DOHH2 (cell line): ENCODE results near the gene KIAA0513.

Experiments used
- H3F3A ChIP-seq: fragments of 200-600 bp; sonication (generic), shearing (Covaris generic); 2 replicates; pipeline ENCODE4 v1.6.0; 2016; ENCODE audit warnings: antibody characterized with exemption, mild to moderate bottlenecking; ENCODE audit not compliant: control insufficient read depth, insufficient read depth
- H3K27ac ChIP-seq: fragments of 200-600 bp; sonication (generic); 2 replicates; pipeline ENCODE4 v1.5.1; 2014; ENCODE audit warnings: low read depth, mild to moderate bottlenecking, low read length, moderate library complexity
- H3K27me3 ChIP-seq: fragments of 200-600 bp; sonication (generic); 2 replicates; pipeline ENCODE4 v1.6.1; 2014; ENCODE audit warnings: mild to moderate bottlenecking, low read length, mixed read lengths; ENCODE audit not compliant: control insufficient read depth
- H3K36me3 ChIP-seq: fragments of 200-600 bp; sonication (generic); 2 replicates; pipeline ENCODE4 v1.6.1; 2014; ENCODE audit warnings: mild to moderate bottlenecking, low read length, moderate library complexity, mixed read lengths; ENCODE audit not compliant: control insufficient read depth
- H3K4me1 ChIP-seq: fragments of 200-600 bp; sonication (generic); 2 replicates; pipeline ENCODE4 v1.6.1; 2014; ENCODE audit warnings: mild to moderate bottlenecking, low read length, mixed read lengths; ENCODE audit not compliant: control insufficient read depth
- H3K4me2 ChIP-seq: fragments of 200-600 bp; sonication (generic); 2 replicates; pipeline ENCODE4 v1.6.0; 2014; ENCODE audit warnings: mild to moderate bottlenecking, low read length, moderate library complexity
- H3K4me3 ChIP-seq: fragments of 200-600 bp; sonication (generic); 2 replicates; pipeline ENCODE4 v1.5.1; 2014; ENCODE audit warnings: mild to moderate bottlenecking, low read length, mixed read lengths
- H3K79me2 ChIP-seq: fragments of 200-600 bp; sonication (generic); 2 replicates; pipeline ENCODE4 v1.6.1; 2014; ENCODE audit warnings: mild to moderate bottlenecking, low read length, mixed read lengths; ENCODE audit not compliant: control insufficient read depth
- H3K9me2 ChIP-seq: fragments of 200-600 bp; sonication (generic); replicated peaks from 2 replicates; pipeline ENCODE4 v1.6.1; 2014; ENCODE audit warnings: mild to moderate bottlenecking, low read length, mixed read lengths; ENCODE audit not compliant: control insufficient read depth
- H3K9me3 ChIP-seq: fragments of 200-600 bp; sonication (generic); 2 replicates; pipeline ENCODE4 v1.6.1; 2014; ENCODE audit warnings: antibody characterized with exemption, low read length, mixed read lengths; ENCODE audit not compliant: control insufficient read depth, insufficient read depth
- H4K20me1 ChIP-seq: fragments of 200-600 bp; sonication (generic); 2 replicates; pipeline ENCODE4 v1.6.0; 2014; ENCODE audit warnings: low read depth, mild to moderate bottlenecking, antibody characterized with exemption, low read length, moderate library complexity; ENCODE audit not compliant: control insufficient read depth, insufficient read depth
- CTCF ChIP-seq: fragments of 200-600 bp; sonication (generic); IDR thresholded peaks from one replicate; pipeline ENCODE4 v1.5.1; 2014; ENCODE audit warnings: antibody characterized with exemption, mild to moderate bottlenecking, low read depth, low read length; ENCODE audit not compliant: poor library complexity, severe bottlenecking
- EZH2phosphoT487 ChIP-seq: fragments of 200-600 bp; sonication (generic); IDR thresholded peaks from 2 replicates; pipeline ENCODE4 v1.6.1; 2017; ENCODE audit warnings: borderline replicate concordance, mild to moderate bottlenecking, antibody characterized with exemption, low read length, moderate library complexity, mixed read lengths

The KIAA0513 gene

DNA sequence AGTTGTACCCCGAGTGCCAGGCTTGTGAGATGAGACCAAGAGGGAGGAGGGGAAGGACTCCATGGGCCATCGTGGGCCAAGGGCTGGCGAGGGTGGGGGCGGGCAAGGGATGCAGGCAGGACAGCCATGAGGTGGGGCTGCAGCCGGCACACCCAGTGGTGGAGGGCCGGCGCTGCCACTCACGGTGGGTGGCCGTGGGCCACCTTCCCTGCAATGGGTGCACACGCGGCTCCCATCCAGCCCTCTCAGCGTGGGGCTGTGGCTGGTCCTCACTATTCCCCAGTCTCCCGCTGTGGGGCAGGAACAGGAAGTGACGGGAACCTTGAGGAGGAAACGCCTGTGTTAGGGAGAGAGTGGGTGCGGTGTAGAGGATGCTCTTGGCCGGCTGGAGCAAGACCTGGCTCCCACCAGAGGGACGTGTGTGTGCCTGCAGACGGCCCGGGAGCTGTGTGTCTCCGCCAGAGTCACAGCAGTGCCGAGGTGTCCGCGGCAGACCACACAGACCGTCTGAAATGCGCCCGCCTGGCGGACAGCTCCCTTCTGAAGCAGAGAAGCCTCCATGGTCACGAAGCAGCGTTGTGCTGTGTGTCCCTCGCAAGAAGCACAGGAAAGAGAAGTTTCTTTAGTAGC lies 61.1 kb downstream of the KIAA0513 start:
- Histone ChIP-seq H3K9me2 (no peaks in the 10 kb centered on the region), H3K36me3 (no peaks in the 10 kb centered on the region), H3K9me3 (no peaks in the 10 kb centered on the region)

DNA sequence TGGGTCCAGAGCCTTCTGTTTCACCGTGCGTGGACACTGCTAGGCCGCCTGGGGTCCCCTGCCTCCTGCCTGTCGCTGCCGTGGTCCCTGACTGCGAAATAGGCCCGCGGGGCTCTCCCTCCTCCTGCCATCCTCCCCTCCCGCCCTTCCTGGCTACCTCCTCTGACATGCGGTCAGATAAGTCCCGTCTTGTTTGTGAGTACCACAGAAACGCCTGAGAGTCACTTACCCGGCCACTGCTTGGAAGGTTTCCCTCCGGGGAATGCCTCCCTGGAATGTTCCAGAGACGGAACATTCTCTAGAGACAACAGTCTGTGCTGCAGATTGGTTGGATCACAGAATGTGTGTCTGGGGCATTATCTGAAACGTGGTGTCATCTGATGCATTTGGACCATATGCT lies 61.9 kb downstream of the KIAA0513 start:
- H3K27ac ChIP-seq = no peak overlapping the region
- no peaks in the 10 kb centered on the region for H3F3A ChIP-seq
- H3K4me3 ChIP-seq = no peak overlapping the region
- TF ChIP-seq CTCF = no peak
- TF ChIP-seq EZH2phosphoT487 = no peak
- no peaks in the 10 kb centered on the region for H3K4me1 ChIP-seq
- H3K79me2 ChIP-seq = no peaks in the 10 kb centered on the region
- H3K9me2 ChIP-seq = no peaks in the 10 kb centered on the region
- no peaks in the 10 kb centered on the region for H3K9me3 ChIP-seq
- no peaks in the 10 kb centered on the region for H4K20me1 ChIP-seq
- no peaks in the 10 kb centered on the region for H3K27me3 ChIP-seq
- no peak overlapping the region for H3K4me2 ChIP-seq
- no peaks in the 10 kb centered on the region for H3K36me3 ChIP-seq

More for the DNA sequence above, 61.1 kb downstream of the KIAA0513 start:
- Histone ChIP-seq H3F3A (no peaks in the 10 kb centered on the region), H3K79me2 (no peaks in the 10 kb centered on the region), H4K20me1 (no peaks in the 10 kb centered on the region), H3K27ac (no peak overlapping the region), H3K4me3 (no peak overlapping the region), H3K27me3 (peaks cover under 1% of the 10 kb centered on the region; the same call in 1 of the 2 replicates), H3K4me2 (no peak overlapping the region), H3K4me1 (peaks cover under 1% of the 10 kb centered on the region)
- TF ChIP-seq CTCF (no peak), EZH2phosphoT487 (no peak)

GRCh38 chr16:85090181-85090580 lies 62.6 kb downstream of the KIAA0513 start:
- Histone ChIP-seq H3K4me3 (no peak overlapping the region), H3K79me2 (no peaks in the 10 kb centered on the region), H3K27me3 (no peaks in the 10 kb centered on the region)

More at GRCh38 chr16:85090181-85090580, 62.6 kb downstream of the KIAA0513 start:
- Histone ChIP-seq H3K36me3 (no peaks in the 10 kb centered on the region), H3K9me2 (no peaks in the 10 kb centered on the region), H3K27ac (no peak overlapping the region), H4K20me1 (no peaks in the 10 kb centered on the region), H3K4me1 (no peaks in the 10 kb centered on the region), H3F3A (no peaks in the 10 kb centered on the region), H3K4me2 (no peak overlapping the region), H3K9me3 (no peaks in the 10 kb centered on the region)
- TF ChIP-seq CTCF = no peak
